Left ventricle myocardium inferior (tissue), 1 donor: ENCODE measurements around the gene CCR9. TPM values are rescaled to one million over a fixed set of nuclear protein-coding genes. Genes with fewer than 3 reads are reported as not detected.

Source experiments
- DNase-seq: peaks from one replicate; pipeline ENCODE4 v3.0.0-alpha.2; 2020
- H3K27ac ChIP-seq: fragments of 200-600 bp; replicated peaks from 2 replicates; pipeline ENCODE4 v1.8.0; 2021
- H3K27me3 ChIP-seq: fragments of 200-600 bp; 2 replicates; pipeline ENCODE4 v1.8.0; 2021; ENCODE audit warnings: low read depth
- H3K36me3 ChIP-seq: fragments of 200-600 bp; 2 replicates; pipeline ENCODE4 v1.8.0; 2021
- H3K4me1 ChIP-seq: fragments of 200-600 bp; 2 replicates; pipeline ENCODE4 v1.8.0; 2021
- H3K4me3 ChIP-seq: fragments of 200-600 bp; 2 replicates; pipeline ENCODE4 v1.8.0; 2021; ENCODE audit warnings: mild to moderate bottlenecking, moderate library complexity
- H3K9me3 ChIP-seq: fragments of 200-600 bp; replicated peaks from 2 replicates; pipeline ENCODE4 v1.8.0; 2021
- CTCF ChIP-seq: fragments of 200-600 bp; IDR thresholded peaks from 2 replicates; pipeline ENCODE4 v1.8.0; 2021; ENCODE audit warnings: antibody characterized with exemption, mild to moderate bottlenecking, borderline replicate concordance
- intact Hi-C: fragments of 100-400 bp; cut with micrococcal nuclease; formaldehyde crosslinking; loops from one replicate; pipeline ENCODE4 v1.11.0; 2022
- total RNA-seq: library from RNA; stranded (reverse); fragmentation: NEBNext Ultra II Directional; extraction: Animal tissue kit (Norgen Biotek cat#: 25700); gene quantifications from one replicate; pipeline ENCODE4 v1.2.1, GENCODE V29; 2021
- donor health status: DM: no; HTN: yes; CAD: no; lungs with severe emphysema.

CCR9 gene
- total RNA-seq, 1 donor from 2014 or later = not detected

GRCh38 chr3:45909542-45909941 lies 23.2 kb downstream of the CCR9 start:
- intact Hi-C loops = loop anchor here (10.0 kb wide), 1 partner anchor 145 kb away; no protein-coding TSS in a partner anchor
- no peak overlapping the region for H3K27ac ChIP-seq
- no peaks in the 10 kb centered on the region for H3K9me3 ChIP-seq
- peaks cover 15% of the 10 kb centered on the region for H3K36me3 ChIP-seq
- H3K27me3 ChIP-seq = no peaks in the 10 kb centered on the region
- no peaks in the 10 kb centered on the region for H3K4me1 ChIP-seq
- no peak for TF ChIP-seq CTCF
- no peak for DNase-seq
- H3K4me3 ChIP-seq = no peak overlapping the region

DNA sequence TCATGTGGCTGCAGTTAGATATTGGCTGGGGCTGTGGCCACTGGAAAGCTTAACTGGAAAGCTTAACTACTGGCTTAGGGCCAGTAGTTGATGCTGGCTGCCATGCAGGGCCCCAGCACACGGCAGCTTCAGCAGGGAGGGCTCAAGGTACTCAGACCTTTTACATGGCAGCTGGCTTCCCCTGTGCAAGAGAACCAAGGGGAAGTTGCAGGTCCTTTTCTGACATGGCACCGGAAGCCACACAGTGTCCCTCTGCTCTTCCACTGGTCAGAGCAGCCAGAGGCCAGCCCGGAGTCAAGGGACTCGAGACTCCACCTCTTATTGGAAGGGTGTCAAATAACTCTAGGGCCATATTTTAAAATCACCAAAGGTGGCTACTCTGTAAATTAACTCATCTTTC lies 24.5 kb downstream of the CCR9 start:
- Histone ChIP-seq H3K27me3 (no peaks in the 10 kb centered on the region), H3K27ac (no peak overlapping the region), H3K9me3 (no peaks in the 10 kb centered on the region), H3K4me1 (peaks cover 2% of the 10 kb centered on the region), H3K36me3 (peaks cover 11% of the 10 kb centered on the region), H3K4me3 (no peak overlapping the region)
- intact Hi-C loops = no loop called here
- DNase-seq = no peak
- no peak for TF ChIP-seq CTCF

GRCh38 chr3:45911511-45912226 lies 25.3 kb downstream of the CCR9 start:
- Histone ChIP-seq H3K36me3 (peaks cover 11% of the 10 kb centered on the region), H3K4me1 (peaks cover 8% of the 10 kb centered on the region), H3K27ac (no peak overlapping the region), H3K9me3 (no peaks in the 10 kb centered on the region), H3K4me3 (no peak overlapping the region), H3K27me3 (no peaks in the 10 kb centered on the region)
- TF ChIP-seq CTCF = no peak
- no peak for DNase-seq
- intact Hi-C loops = no loop called here

GRCh38 chr3:45912435-45912834 lies 26.1 kb downstream of the CCR9 start:
- H3K9me3 ChIP-seq = no peaks in the 10 kb centered on the region
- H3K27me3 ChIP-seq = no peaks in the 10 kb centered on the region
- TF ChIP-seq CTCF = no peak
- H3K27ac ChIP-seq = no peak overlapping the region
- peaks cover 11% of the 10 kb centered on the region for H3K36me3 ChIP-seq
- intact Hi-C loops = no loop called here
- H3K4me3 ChIP-seq = no peak overlapping the region
- no peak for DNase-seq
- H3K4me1 ChIP-seq = peaks cover 16% of the 10 kb centered on the region

GRCh38 chr3:45914362-45915058 lies 28.2 kb downstream of the CCR9 start:
- H3K27me3 ChIP-seq = no peaks in the 10 kb centered on the region
- no peaks in the 10 kb centered on the region for H3K9me3 ChIP-seq
- H3K36me3 ChIP-seq = peaks cover 29% of the 10 kb centered on the region
- no peak overlapping the region for H3K27ac ChIP-seq
- no peak for DNase-seq
- TF ChIP-seq CTCF = no peak
- no peak overlapping the region for H3K4me3 ChIP-seq
- peaks cover 21% of the 10 kb centered on the region for H3K4me1 ChIP-seq
- intact Hi-C loops = no loop called here
